CD4-positive, CD25-positive, alpha-beta regulatory T cell (primary cell): ENCODE data around the gene TMEM52. TPM values are rescaled to one million over a fixed set of nuclear protein-coding genes. Genes with fewer than 3 reads are reported as not detected.

Experiments
- ATAC-seq, 2 donors: fragments of 150-1000 bp; cut with Tn5 transposase; one replicate each; pipeline ENCODE4 v1.10.0; 2021; ENCODE audit warnings: low read depth in 2 of 2, moderate number of reproducible peaks in 2 of 2, moderate library complexity in 1 of 2
- DNase-seq, 3 donors: peaks; one replicate each; pipeline versions ENCODE4 v3.0.0 to v3.0.0-alpha.2; 2012 to 2022; ENCODE audit warnings: mixed read lengths in 1 of 3
- H3K27ac ChIP-seq: one replicate; pipeline ENCODE4 v1.7.0; 2013; ENCODE audit warnings: mild to moderate bottlenecking, low read length; ENCODE audit not compliant: insufficient read depth, poor library complexity, severe bottlenecking
- H3K27me3 ChIP-seq: one replicate; pipeline ENCODE4 v1.7.0; 2013; ENCODE audit warnings: low read length; ENCODE audit not compliant: control insufficient read depth, insufficient read depth
- H3K36me3 ChIP-seq: one replicate; pipeline ENCODE4 v1.7.0; 2013; ENCODE audit warnings: mild to moderate bottlenecking, low read length, moderate library complexity; ENCODE audit not compliant: control insufficient read depth, insufficient read depth
- H3K4me1 ChIP-seq: 2 replicates; pipeline ENCODE4 v1.7.0; 2013; ENCODE audit warnings: mild to moderate bottlenecking, low read length; ENCODE audit not compliant: insufficient read depth, control insufficient read depth, poor library complexity, severe bottlenecking
- H3K4me3 ChIP-seq: one replicate; pipeline ENCODE4 v1.7.0; 2013; ENCODE audit warnings: low read depth, mild to moderate bottlenecking, low read length, moderate library complexity
- H3K9me3 ChIP-seq, 2 experiments: 1 replicate in 1 of 2; 2 replicates in 1 of 2; pipeline ENCODE4 v1.7.0; 2013; ENCODE audit warnings: low read length in 2 of 2, mild to moderate bottlenecking in 1 of 2, moderate library complexity in 1 of 2; ENCODE audit not compliant: control insufficient read depth in 2 of 2
- H3K27ac Mint-ChIP-seq, 3 donors: one replicate each; pipeline ENCODE4 v1.8.0; 2020 to 2022; ENCODE audit warnings: mild to moderate bottlenecking in 3 of 3, mixed read lengths in 3 of 3, moderate library complexity in 2 of 3
- H3K27me3 Mint-ChIP-seq: one replicate; pipeline ENCODE4 v1.8.0; 2022; ENCODE audit warnings: mild to moderate bottlenecking, mixed read lengths
- H3K36me3 Mint-ChIP-seq: one replicate; pipeline ENCODE4 v1.8.0; 2020; ENCODE audit warnings: mixed read lengths
- H3K4me1 Mint-ChIP-seq, 4 donors: one replicate each; pipeline ENCODE4 v1.8.0; 2020 to 2022; ENCODE audit warnings: mixed read lengths in 4 of 4, mild to moderate bottlenecking in 1 of 4
- H3K4me3 Mint-ChIP-seq, 4 donors: one replicate each; pipeline ENCODE4 v1.8.0; 2020 to 2022; ENCODE audit warnings: mild to moderate bottlenecking in 4 of 4, mixed read lengths in 4 of 4, moderate library complexity in 3 of 4
- H3K9me3 Mint-ChIP-seq, 7 donors: one replicate each; pipeline ENCODE4 v1.8.0; 2020 to 2022; ENCODE audit warnings: mixed read lengths in 7 of 7, mild to moderate bottlenecking in 3 of 7, moderate library complexity in 2 of 7
- polyA plus RNA-seq, 4 donors: library from polyadenylated mRNA; unstranded; fragments of 300-500 nt; fragmentation: Illumina TruSeq; gene quantifications; one replicate each; pipeline ENCODE4 v1.2.3, GENCODE V29; 2021
- total RNA-seq: library from RNA; stranded (reverse); gene quantifications from one replicate; pipeline ENCODE4 v1.2.3, GENCODE V29; 2022

Gene TMEM52
- total and polyA plus RNA-seq, 5 donors from 2014 or later, result 0.50 to 0.62 TPM; not detected in 3

- Mint-ChIP-seq H3K27me3 (no peaks in the 10 kb centered on the region), H3K9me3 (peaks cover 0 to 5% (median 0%) of the 10 kb centered on the region in 7 donors), H3K36me3 (no peaks in the 10 kb centered on the region), H3K27ac (no peak overlapping the region), H3K4me3 (no peak overlapping the region), H3K4me1 (peaks cover 0 to 10% (median 2%) of the 10 kb centered on the region in 4 donors)
- Histone ChIP-seq H3K4me1 (peaks cover 6% of the 10 kb centered on the region), H3K36me3 (no peaks in the 10 kb centered on the region), H3K27ac (no peak overlapping the region), H3K27me3 (no peaks in the 10 kb centered on the region), H3K4me3 (no peak overlapping the region), H3K9me3 (peaks cover under 1 to 6% of the 10 kb centered on the region in 2 experiments)
- DNase-seq (no peak), ATAC-seq (no peak)
Observed at GRCh38 chr1:1945782-1946393, 26.8 kb upstream of the TMEM52 start.

GRCh38 chr1:1943834-1944570 is 24.9 kb upstream of the TMEM52 start:
- H3K27ac Mint-ChIP-seq, result no peak overlapping the region

GRCh38 chr1:1942753-1943656 is 23.9 kb upstream of the TMEM52 start:
- H3K9me3 ChIP-seq, result no peaks in the 10 kb centered on the region
- Mint-ChIP-seq H3K9me3 (peaks cover 0 to 1% (median 0%) of the 10 kb centered on the region in 7 donors), H3K4me1 (peaks cover 0 to 10% (median 2%) of the 10 kb centered on the region in 4 donors), H3K4me3 (no peak overlapping the region), H3K36me3 (no peaks in the 10 kb centered on the region), H3K27ac (no peak overlapping the region), H3K27me3 (no peaks in the 10 kb centered on the region)
- no peaks in the 10 kb centered on the region for H3K36me3 ChIP-seq
- DNase-seq (no peak), ATAC-seq (no peak)
- no peak overlapping the region for H3K4me3 ChIP-seq
- H3K4me1 ChIP-seq, result peaks cover 6% of the 10 kb centered on the region
- H3K27ac ChIP-seq, result no peak overlapping the region
- H3K27me3 ChIP-seq, result no peaks in the 10 kb centered on the region

More at GRCh38 chr1:1943834-1944570, 24.9 kb upstream of the TMEM52 start:
- ATAC-seq (peak; percentile 77 to 83), DNase-seq (peak; percentile 39 to 46 (median 42))
- Mint-ChIP-seq H3K9me3 (peaks cover 0 to 1% (median 0%) of the 10 kb centered on the region in 7 donors), H3K36me3 (no peaks in the 10 kb centered on the region), H3K4me3 (peak overlapping the region in 1 of 4 donors; percentile 63), H3K4me1 (peaks cover 0 to 10% (median 2%) of the 10 kb centered on the region in 4 donors), H3K27me3 (no peaks in the 10 kb centered on the region)
- Histone ChIP-seq H3K27ac (no peak overlapping the region), H3K36me3 (no peaks in the 10 kb centered on the region), H3K9me3 (no peaks in the 10 kb centered on the region), H3K4me3 (no peak overlapping the region), H3K4me1 (peaks cover 6% of the 10 kb centered on the region), H3K27me3 (no peaks in the 10 kb centered on the region)

- peaks cover 0 to 1% (median 0%) of the 10 kb centered on the region in 7 donors for H3K9me3 Mint-ChIP-seq
- Histone ChIP-seq H3K4me3 (no peak overlapping the region), H3K36me3 (no peaks in the 10 kb centered on the region), H3K4me1 (peaks cover 6% of the 10 kb centered on the region), H3K9me3 (no peaks in the 10 kb centered on the region), H3K27ac (no peak overlapping the region), H3K27me3 (no peaks in the 10 kb centered on the region)
- no peaks in the 10 kb centered on the region for H3K27me3 Mint-ChIP-seq
- DNase-seq (no peak), ATAC-seq (no peak)
- no peak overlapping the region for H3K27ac Mint-ChIP-seq
- no peaks in the 10 kb centered on the region for H3K36me3 Mint-ChIP-seq
- H3K4me1 Mint-ChIP-seq, result peaks cover 0 to 10% (median 2%) of the 10 kb centered on the region in 4 donors
- no peak overlapping the region for H3K4me3 Mint-ChIP-seq
Observed at GRCh38 chr1:1941868-1942752, 23.0 kb upstream of the TMEM52 start.

GRCh38 chr1:1941211-1941841 is 22.2 kb upstream of the TMEM52 start:
- H3K4me3 ChIP-seq, result no peak overlapping the region
- ATAC-seq (no peak), DNase-seq (no peak)
- H3K4me1 ChIP-seq, result peaks cover 6% of the 10 kb centered on the region
- no peak overlapping the region for H3K27ac ChIP-seq
- no peaks in the 10 kb centered on the region for H3K27me3 Mint-ChIP-seq
- no peak overlapping the region for H3K27ac Mint-ChIP-seq
- no peak overlapping the region for H3K4me3 Mint-ChIP-seq
- no peaks in the 10 kb centered on the region for H3K9me3 ChIP-seq
- peaks cover 0 to 1% (median 0%) of the 10 kb centered on the region in 7 donors for H3K9me3 Mint-ChIP-seq
- H3K36me3 Mint-ChIP-seq, result no peaks in the 10 kb centered on the region
- no peaks in the 10 kb centered on the region for H3K36me3 ChIP-seq
- H3K27me3 ChIP-seq, result no peaks in the 10 kb centered on the region
- H3K4me1 Mint-ChIP-seq, result peaks cover 0 to 10% (median 2%) of the 10 kb centered on the region in 4 donors

GRCh38 chr1:1940123-1940425 is 21.0 kb upstream of the TMEM52 start:
- Mint-ChIP-seq H3K4me3 (no peak overlapping the region), H3K36me3 (no peaks in the 10 kb centered on the region), H3K27me3 (no peaks in the 10 kb centered on the region), H3K4me1 (peaks cover 0 to 10% (median 2%) of the 10 kb centered on the region in 4 donors), H3K27ac (no peak overlapping the region), H3K9me3 (peaks cover 0 to 1% (median 0%) of the 10 kb centered on the region in 7 donors)
- Histone ChIP-seq H3K9me3 (no peaks in the 10 kb centered on the region), H3K36me3 (no peaks in the 10 kb centered on the region), H3K27ac (no peak overlapping the region), H3K27me3 (no peaks in the 10 kb centered on the region), H3K4me3 (no peak overlapping the region), H3K4me1 (peaks cover 6% of the 10 kb centered on the region)
- DNase-seq (no peak), ATAC-seq (no peak)
